GM15510 (cell line): ENCODE results near the gene PNCK.

ENCODE experiments used
- POLR2A ChIP-seq: IDR thresholded peaks from 3 replicates; pipeline ENCODE4 v1.6.1; 2011; ENCODE audit warnings: borderline replicate concordance; ENCODE audit not compliant: insufficient read length; ENCODE audit errors: extremely low read depth

PNCK gene

GRCh38 chrX:153669174-153669890, 4.3 kb downstream of the PNCK start:
- no peak for TF ChIP-seq POLR2A

- no peak for TF ChIP-seq POLR2A
Observed at GRCh38 chrX:153668423-153669173, 5.0 kb downstream of the PNCK start.

GRCh38 chrX:153667956-153668396, 5.6 kb downstream of the PNCK start:
- no peak for TF ChIP-seq POLR2A

DNA sequence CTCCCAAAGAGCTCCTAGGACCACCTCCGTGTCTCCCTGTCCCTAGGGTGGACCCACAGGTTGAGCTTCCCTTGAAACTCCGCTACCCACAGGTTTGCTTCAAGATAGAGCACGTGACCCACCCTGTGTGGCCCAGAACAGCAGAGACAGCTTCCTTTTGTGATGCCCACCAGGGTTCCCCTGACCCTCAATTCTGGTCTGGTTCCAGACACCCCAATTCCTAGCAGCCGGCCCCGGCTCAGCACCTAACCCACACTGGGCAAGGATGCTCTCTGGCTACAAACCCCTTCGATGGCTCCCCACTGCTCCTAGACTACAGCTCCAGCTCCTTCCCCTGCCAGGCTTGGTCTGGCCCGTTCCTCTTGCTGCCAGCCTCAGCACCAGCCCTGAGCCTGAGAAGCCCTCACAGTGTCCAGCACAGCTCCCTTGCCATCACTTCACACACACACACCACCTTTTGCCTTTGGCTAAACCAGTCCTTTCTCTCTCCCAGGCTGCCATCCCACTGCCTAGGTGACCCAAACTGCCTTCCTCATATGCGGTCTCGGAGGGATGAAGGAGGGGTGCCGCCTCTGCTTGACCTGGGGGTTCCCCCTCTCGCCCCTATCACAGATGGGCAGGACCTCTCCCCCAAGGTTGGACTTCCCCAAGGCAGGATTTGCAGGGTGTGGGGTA, 6.2 kb downstream of the PNCK start:
- TF ChIP-seq POLR2A, result no peak

GRCh38 chrX:153665726-153666306, 7.8 kb downstream of the PNCK start:
- no peak for TF ChIP-seq POLR2A

- no peak for TF ChIP-seq POLR2A
Observed at GRCh38 chrX:153662266-153662665, 11.3 kb downstream of the PNCK start.

DNA sequence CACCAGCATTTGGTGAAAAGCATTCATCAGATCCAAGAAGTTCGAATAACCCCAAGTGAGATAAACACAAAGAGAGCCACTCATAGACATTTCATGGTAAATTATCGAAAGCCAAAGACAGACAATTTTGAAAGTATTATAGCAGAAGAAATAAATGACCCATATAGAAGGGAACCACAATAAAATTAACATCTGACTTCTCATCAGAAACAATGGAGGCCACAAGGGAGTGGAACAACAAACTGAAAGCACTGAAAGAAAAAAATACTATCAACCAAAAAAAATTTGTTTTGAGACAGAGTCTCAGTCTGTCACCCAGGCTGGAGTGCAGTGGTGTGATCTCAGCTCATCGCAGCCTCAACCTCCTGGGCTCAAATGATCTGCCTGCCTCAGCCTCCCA, 14.3 kb downstream of the PNCK start:
- TF ChIP-seq POLR2A, result no peak

DNA sequence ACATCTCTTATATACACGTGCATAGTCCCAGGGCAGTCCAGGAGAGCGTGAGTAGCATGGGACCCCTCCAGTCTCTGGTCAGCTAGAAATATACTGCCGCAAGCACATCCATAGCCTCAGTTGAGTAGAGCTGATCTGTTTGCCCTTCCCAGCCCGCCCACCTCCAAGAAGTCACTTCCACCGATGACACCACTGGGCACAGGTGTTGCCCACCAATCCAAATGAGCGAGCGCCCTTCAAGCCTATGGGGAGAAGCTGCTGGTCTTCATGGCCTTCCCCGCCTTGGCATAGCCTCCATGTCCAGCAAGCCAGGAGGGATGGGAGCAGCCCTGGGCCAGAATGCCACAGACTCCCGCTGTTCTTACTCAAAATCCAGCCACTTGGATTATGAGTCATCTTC, 16.5 kb downstream of the PNCK start:
- no peak for TF ChIP-seq POLR2A

GRCh38 chrX:153653556-153653955, 20.1 kb downstream of the PNCK start:
- no peak for TF ChIP-seq POLR2A

DNA sequence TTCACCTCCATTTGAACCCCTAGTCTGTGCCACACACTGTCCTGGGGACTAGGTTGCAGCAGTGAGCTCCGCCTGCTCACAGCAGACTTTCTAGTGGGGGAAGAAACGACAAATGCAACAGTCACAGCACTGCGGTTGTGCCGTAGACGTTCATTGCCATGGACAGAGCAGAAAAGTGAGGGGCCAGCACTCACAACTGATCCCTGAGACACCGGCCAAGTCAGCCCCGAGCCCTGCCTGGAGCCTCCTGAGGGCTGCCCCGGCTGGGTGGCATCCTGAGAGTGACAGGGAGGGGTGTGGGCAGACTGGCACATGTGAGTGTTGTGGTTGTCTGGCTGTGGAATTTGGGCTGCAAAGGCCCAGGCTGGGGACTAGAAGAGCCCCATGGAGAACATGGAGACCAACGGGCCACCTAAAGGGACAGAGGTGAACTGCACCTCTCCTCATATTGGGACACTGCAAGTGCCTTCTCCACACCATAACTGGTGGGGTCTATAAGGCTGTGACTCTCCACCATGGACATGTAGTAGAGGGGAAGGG, 22.0 kb downstream of the PNCK start:
- TF ChIP-seq POLR2A, result no peak

- TF ChIP-seq POLR2A, result no peak
Observed at GRCh38 chrX:153650959-153651358, 22.7 kb downstream of the PNCK start.

DNA sequence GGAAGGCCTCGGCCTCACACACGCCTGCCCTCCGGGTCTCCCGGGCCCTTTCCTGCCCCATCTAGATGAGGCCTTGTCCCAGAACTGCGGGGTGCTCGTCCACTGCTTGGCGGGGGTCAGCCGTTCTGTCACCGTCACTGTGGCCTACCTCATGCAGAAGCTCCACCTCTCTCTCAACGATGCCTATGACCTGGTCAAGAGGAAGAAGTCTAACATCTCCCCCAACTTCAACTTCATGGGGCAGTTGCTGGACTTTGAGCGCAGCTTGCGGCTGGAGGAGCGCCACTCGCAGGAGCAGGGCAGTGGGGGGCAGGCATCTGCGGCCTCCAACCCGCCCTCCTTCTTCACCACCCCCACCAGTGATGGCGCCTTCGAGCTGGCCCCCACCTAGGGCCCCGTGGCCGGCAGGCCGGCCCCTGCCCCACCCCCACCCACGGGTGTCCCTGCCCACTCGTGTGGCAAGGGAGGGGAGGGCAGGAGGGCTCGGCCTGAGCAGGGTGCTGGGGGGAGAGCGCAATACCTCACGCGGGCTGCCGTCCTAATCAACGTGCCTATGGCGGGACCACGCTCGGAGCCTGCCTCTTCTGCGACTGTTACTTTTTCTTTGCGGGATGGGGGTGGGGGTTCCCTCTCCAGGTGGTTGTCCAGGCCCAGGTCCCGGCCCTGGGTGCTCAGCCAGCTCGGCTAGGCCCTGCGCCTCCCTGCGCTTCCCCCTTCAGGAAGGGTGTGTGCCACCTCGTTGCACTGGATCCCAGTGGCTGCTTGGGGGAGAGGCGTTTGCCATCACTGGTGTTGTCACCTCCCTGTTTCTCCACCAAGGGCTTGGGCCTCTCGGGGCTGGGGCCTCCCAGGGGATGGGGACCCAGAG, 23.5 kb downstream of the PNCK start:
- no peak for TF ChIP-seq POLR2A

GRCh38 chrX:153649178-153649914, 24.3 kb downstream of the PNCK start:
- no peak for TF ChIP-seq POLR2A
